ENCODE results near the gene AFF3. TPM values are rescaled to one million over a fixed set of nuclear protein-coding genes. Genes with fewer than 3 reads are reported as not detected.

AFF3 gene
- polyA plus RNA-seq, 1 donor (not counting 4 experiments of a cell fraction or from before 2014, with no cell fraction given): not detected

DNA sequence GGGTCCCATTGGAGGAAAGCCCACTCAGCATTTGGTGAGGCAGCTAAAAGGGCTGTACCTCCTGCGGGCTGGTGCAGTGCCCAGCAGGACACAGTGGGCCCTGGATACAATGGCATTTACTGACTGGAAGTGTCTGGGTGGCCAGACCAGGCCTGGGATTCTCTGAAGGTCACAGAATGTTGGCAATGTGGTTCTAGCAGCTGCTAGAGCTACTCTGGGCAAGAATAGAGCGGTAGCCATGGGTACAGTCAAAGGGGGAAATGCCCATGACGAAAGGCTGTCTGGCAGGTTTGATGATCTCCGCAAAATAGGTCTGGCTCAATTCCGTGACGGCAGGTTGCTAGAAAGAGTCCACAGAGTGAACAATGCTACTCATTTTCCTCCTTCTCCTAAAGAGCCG lies 241.8 kb downstream of the AFF3 start:
- Histone ChIP-seq H4K20me1 (ENCODE audit: control insufficient read depth, extremely low read depth, insufficient read depth, low read length) (no peaks in the 10 kb centered on the region), H3K4me2 (ENCODE audit: control insufficient read depth, extremely low read depth, insufficient read depth, low read depth, low read length) (no peak overlapping the region), H2AFZ (ENCODE audit: control insufficient read depth, low read length) (no peak overlapping the region), H3K4me1 (ENCODE audit: control insufficient read depth, extremely low read depth, insufficient read depth, low read length) (no peaks in the 10 kb centered on the region), H3K79me2 (ENCODE audit: control insufficient read depth, insufficient read depth, low read length) (no peaks in the 10 kb centered on the region), H3K9me3 (ENCODE audit: control insufficient read depth, low read depth, low read length) (no peaks in the 10 kb centered on the region), H3K9me1 (ENCODE audit: control insufficient read depth, extremely low read depth, insufficient read depth, low read length) (no peaks in the 10 kb centered on the region), H3K27me3 (ENCODE audit: control insufficient read depth, extremely low read depth, insufficient read depth, low read length) (no peaks in the 10 kb centered on the region), H3K27ac (ENCODE audit: control insufficient read depth, insufficient read depth, low read length) (no peak overlapping the region), H3K4me3 (ENCODE audit: control insufficient read depth in 2 of 3, extremely low read depth in 1 of 3, insufficient read depth in 2 of 3, low read depth in 1 of 3, low read length in 3 of 3) (no peak overlapping the region), H3K9ac (ENCODE audit: control insufficient read depth, extremely low read depth, insufficient read depth, low read length) (no peak overlapping the region), H3K36me3 (ENCODE audit: control insufficient read depth in 2 of 2, extremely low read depth in 1 of 2, insufficient read depth in 2 of 2, low read length in 2 of 2) (no peaks in the 10 kb centered on the region)
- dilution Hi-C loops (cut with MboI; ENCODE audit: extremely low pct_ligation_motif_present, low sequenced_read_pairs): no loop called here
- FAIRE-seq (no peak), DNase-seq (ENCODE audit: low read depth, low spot score) (no peak)
- no peak for TF ChIP-seq EZH2 (IDR thresholded peaks at IDR 0.05; ENCODE audit: low read length)
- TF ChIP-seq, protein P1, sequence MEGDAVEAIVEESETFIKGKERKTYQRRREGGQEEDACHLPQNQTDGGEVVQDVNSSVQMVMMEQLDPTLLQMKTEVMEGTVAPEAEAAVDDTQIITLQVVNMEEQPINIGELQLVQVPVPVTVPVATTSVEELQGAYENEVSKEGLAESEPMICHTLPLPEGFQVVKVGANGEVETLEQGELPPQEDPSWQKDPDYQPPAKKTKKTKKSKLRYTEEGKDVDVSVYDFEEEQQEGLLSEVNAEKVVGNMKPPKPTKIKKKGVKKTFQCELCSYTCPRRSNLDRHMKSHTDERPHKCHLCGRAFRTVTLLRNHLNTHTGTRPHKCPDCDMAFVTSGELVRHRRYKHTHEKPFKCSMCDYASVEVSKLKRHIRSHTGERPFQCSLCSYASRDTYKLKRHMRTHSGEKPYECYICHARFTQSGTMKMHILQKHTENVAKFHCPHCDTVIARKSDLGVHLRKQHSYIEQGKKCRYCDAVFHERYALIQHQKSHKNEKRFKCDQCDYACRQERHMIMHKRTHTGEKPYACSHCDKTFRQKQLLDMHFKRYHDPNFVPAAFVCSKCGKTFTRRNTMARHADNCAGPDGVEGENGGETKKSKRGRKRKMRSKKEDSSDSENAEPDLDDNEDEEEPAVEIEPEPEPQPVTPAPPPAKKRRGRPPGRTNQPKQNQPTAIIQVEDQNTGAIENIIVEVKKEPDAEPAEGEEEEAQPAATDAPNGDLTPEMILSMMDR (optimal IDR thresholded peaks at IDR 0.05 in 1 of 3, IDR thresholded peaks at IDR 0.05 in 1 of 3, conservative IDR thresholded peaks at IDR 0.05 in 1 of 3; ENCODE audit: extremely low read depth in 1 of 3, insufficient read depth in 2 of 3, low read length in 3 of 3): no peak

DNA sequence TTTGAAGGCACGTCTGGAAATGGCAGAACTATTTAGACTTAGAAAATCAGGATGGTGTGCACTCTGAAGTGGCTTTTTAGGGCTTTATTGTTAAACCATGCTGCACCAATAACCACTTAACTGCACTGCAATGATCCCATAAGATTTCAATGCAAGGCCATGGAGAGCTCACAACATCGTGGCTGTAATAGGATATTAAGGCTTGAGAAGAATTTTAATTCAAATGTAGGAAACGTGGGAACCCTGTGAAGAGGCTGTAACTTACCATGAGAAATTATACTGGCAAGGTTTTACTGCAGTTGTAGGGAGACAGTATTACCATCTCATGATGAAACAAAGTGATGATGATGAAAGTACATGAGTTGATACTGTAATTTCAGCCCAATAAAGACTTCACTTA lies 242.5 kb downstream of the AFF3 start:
- DNase-seq (ENCODE audit: low read depth, low spot score): no peak
- no peak overlapping the region for H3K4me3 ChIP-seq (ENCODE audit: control insufficient read depth in 2 of 3, extremely low read depth in 1 of 3, insufficient read depth in 2 of 3, low read depth in 1 of 3, low read length in 3 of 3)
- no peaks in the 10 kb centered on the region for H3K79me2 ChIP-seq (ENCODE audit: control insufficient read depth, insufficient read depth, low read length)
- no peak overlapping the region for H3K9ac ChIP-seq (ENCODE audit: control insufficient read depth, extremely low read depth, insufficient read depth, low read length)
- TF ChIP-seq, protein P1 (optimal IDR thresholded peaks at IDR 0.05 in 1 of 3, IDR thresholded peaks at IDR 0.05 in 1 of 3, conservative IDR thresholded peaks at IDR 0.05 in 1 of 3; ENCODE audit: extremely low read depth in 1 of 3, insufficient read depth in 2 of 3, low read length in 3 of 3): no peak
- no peak for TF ChIP-seq EZH2 (IDR thresholded peaks at IDR 0.05; ENCODE audit: low read length)
- no peak overlapping the region for H2AFZ ChIP-seq (ENCODE audit: control insufficient read depth, low read length)
- dilution Hi-C loops (cut with MboI; ENCODE audit: extremely low pct_ligation_motif_present, low sequenced_read_pairs): no loop called here
- H3K4me1 ChIP-seq (ENCODE audit: control insufficient read depth, extremely low read depth, insufficient read depth, low read length): no peaks in the 10 kb centered on the region
- H3K9me3 ChIP-seq (ENCODE audit: control insufficient read depth, low read depth, low read length): no peaks in the 10 kb centered on the region
- no peaks in the 10 kb centered on the region for H3K9me1 ChIP-seq (ENCODE audit: control insufficient read depth, extremely low read depth, insufficient read depth, low read length)
- H3K27ac ChIP-seq (ENCODE audit: control insufficient read depth, insufficient read depth, low read length): no peak overlapping the region
- no peaks in the 10 kb centered on the region for H3K27me3 ChIP-seq (ENCODE audit: control insufficient read depth, extremely low read depth, insufficient read depth, low read length)
- H4K20me1 ChIP-seq (ENCODE audit: control insufficient read depth, extremely low read depth, insufficient read depth, low read length): no peaks in the 10 kb centered on the region
- no peak for FAIRE-seq
- no peaks in the 10 kb centered on the region for H3K36me3 ChIP-seq (ENCODE audit: control insufficient read depth in 2 of 2, extremely low read depth in 1 of 2, insufficient read depth in 2 of 2, low read length in 2 of 2)
- no peak overlapping the region for H3K4me2 ChIP-seq (ENCODE audit: control insufficient read depth, extremely low read depth, insufficient read depth, low read depth, low read length)

Measured in keratinocyte (primary cell).